CD4-positive, alpha-beta T cell treated with Interleukin-21 for 1 hour (primary cell): ENCODE data around the gene ZER1.
A peak's percentile ranks its signal among the peaks of the same experiment; 100 is the strongest.

Experiments
- DNase-seq: peaks from one replicate; pipeline ENCODE4 v3.0.0-alpha.2; 2020

Gene ZER1

GRCh38 chr9:128689293-128689774, 82.4 kb downstream of the ZER1 start:
- DNase-seq = peak; percentile 64

DNA sequence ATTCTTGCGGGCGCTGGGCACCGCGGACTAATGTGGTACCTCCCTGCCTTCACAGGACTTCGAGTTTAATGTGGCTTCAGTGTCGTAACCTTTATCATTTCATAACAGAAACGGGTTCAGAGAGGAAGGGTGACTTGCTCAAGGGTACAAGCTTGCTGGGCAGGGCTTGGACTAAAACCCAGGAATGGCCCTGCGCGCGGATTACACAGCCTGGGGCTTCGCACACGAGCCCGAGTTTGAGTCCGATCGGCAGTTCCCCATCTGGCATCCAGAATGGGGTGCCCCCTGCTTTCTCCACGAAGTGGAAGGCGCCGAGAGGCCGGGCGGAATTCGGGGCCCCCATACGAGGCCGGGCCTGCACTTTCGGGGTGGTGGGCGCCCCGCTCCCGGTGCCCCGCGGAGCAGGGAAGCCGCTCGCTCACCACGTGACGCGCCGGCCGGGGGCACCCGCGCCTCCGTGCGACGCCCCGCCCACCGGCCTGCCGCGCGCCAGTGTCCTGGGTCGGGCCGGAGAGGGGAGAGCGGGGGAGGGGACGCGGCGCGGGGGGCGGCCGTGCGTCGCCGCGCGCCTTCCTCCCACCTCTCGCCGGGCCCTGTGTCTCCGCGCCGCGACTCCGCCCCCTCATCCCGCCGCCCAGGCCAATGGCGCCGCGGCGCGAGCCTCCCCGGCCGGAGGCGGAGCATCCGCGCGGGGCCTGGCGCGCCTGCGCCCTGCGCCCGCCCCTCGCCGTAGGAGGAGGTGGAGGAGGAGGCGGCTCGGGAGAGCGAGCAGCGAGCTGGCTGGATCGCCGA, 83.0 kb downstream of the ZER1 start, which contains the start of gene SET:
TSS of gene SET (plus strand) at position 722 of the 792 bp plus-strand sequence. CDS start 361 bp downstream, outside the sequence.
- DNase-seq = peak; percentile 94

DNA sequence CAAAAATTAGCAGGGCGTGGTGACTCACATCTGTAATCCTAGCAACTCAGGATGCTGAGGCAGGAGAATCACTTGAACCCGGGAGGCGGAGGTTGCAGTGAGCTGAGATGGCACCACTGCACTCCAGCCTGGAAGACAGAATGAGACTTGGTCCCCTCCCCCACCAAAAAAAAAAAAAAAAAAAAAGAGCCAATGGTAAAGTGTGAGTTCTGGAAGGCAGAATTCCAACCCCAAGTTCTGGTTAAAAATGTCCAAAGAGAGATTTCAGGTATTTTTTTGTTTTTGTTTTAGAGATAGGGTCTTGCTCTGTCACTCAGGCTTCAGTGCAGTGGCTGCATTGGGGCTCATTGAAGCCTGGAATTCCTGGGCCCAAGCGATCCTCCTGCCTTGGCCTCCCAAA, 84.3 kb downstream of the ZER1 start:
- no peak for DNase-seq

DNA sequence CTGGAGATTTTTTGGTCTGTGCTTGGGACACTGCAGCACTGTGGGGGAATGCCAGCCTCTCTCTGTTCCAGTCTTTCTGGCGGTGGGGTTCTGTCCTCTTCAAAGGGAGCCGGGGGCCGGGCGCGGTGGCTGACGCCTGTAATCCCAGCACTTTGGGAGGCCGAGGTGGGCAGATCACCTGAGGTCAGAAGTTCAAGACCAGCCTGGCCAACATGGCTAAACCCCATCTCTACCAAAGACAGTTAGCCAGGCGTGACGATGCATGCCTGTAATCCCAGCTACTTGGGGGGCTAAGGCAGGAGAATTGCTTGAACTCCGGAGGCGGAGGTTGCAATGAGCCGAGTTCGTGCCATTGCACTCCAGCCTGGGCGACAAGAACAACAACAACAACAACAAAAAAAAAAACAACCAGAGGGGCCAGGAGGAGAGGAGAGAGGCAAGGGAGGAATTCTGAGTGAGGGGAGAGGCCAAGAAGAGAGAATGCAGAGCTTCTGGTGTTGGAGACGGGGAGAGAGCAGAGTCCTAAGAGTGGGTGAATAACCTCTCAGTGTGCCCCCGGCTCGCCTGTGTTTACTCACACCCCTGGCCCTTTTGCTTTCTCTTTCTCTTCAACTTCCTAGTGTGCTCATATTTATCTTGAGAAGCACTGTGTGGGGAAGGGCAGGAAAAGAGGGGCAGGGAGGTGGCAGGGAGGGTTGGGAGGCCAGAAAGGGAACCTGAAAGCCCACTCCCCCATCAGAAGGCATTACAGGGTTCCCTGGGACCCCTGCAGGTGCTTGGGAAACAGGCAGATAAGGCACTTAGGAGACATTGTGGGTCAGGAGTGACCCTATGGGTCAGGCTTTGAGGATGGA, 85.9 kb downstream of the ZER1 start:
- DNase-seq = peak; percentile 63

DNA sequence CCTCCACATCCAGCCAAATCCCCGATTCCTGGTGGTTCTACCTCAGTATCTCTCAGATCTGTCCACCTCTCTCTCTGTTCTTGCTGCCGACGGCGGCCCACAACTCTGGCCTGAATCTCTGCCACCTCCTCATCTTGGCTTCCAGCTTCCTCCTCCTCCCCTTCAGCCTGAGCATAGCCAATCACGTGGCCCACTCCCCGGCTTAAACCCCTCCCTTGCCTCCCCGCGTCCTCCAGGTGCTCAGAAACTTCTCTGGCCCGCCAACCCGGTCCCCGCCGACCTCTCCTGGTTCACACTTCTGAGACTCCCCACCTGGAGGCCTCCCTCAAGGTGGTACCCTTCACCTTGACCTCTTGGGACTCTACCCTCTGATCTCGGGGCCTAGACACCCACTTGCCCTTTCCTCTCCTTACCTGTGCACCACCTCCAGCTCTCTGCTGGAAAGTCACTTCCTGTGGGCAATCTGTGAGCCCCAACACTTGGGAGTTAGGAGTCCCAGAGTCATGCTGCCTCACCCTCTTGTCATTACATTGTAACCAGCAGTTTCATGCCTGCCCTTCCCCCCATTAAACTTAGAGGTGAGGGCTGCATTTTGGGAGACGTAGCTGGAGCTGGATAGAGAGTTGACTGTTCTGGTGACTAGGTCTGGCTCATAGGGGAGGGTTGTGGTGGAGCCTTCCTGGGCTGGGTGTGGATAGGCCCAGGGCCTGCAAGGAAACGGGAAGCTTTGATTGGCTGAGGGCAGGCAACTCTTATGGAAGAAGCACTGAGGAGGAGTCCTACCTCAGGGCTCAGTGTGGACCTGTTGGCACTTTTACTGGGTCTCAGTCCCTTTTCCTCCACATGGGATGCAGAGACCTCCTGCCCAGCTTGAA, 87.2 kb downstream of the ZER1 start:
- peak; percentile 81 for DNase-seq

DNA sequence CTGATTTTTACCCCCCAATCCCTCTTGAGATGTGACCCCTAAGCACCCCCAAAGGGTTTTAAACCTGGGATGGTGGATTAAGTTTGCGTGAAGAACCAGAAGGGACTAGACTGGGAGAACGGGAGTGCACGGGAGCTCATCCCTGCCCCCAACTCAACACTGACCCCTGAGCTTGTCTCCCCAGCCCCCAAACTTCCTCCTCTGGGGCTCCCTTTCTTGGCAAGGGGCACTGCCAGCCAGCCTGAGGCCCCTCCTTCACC, 87.7 kb downstream of the ZER1 start:
- no peak for DNase-seq

DNA sequence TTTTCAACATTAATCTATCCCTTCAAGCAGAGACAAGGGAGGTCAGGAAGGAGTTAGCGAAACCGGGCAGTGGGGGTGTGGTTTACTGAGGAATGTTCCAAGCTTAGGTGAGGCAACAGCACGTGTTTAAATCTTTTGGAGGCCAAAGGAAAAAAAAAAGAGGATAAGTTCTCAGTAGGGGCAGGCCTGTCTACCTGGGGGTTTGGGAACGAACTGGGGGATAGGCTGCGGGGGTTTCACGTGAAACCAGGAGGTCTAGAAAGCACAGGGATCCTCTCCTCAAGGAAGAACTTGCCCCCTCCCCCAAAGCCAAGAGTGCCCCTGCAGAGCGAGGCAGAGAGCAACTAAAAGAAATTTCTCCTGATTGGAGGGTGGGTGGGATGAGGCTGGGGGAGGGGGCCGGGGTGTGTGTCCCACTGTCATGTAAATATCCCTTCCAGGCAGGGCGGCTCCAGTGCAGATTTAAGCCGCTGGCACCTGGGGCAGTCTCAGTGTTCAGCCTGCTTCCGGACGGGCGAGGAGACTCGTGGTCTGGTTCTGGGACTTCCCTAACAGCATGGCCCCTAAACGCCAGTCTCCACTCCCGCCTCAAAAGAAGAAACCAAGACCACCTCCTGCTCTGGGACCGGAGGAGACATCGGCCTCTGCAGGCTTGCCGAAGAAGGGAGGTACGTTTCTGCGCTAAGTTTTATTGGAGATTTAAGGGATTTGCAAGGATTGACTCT, 88.2 kb downstream of the ZER1 start:
- DNase-seq = peak; percentile 33
